Measurements from ENCODE around the gene TMC1.
"Not testable (repeated sequence)": the region's sequence is repeated elsewhere in the genome, so short reads cannot be mapped to it uniquely, and the experiment has no call there.

The TMC1 gene

DNA sequence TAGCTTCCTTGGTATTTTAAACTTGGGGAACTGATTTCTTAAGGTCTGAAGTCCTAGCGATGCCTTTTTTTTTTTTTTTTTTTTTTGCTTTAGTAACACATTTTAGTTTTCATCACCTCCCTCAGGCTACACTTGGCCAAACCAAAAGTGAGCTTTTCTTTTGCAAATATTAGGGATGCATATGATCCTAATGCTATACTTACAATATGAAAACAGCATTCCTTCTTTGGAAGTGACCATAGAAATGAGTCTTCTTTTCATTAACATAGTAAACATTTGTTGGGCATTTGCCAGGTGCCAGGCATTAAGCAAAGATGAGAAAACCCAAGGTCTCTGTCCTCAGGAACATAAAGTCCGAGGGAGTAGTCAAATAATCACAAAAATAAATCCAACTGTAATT is 241.6 kb downstream of the TMC1 start:
- no peak for DNase-seq (ENCODE audit: low spot score)

DNA sequence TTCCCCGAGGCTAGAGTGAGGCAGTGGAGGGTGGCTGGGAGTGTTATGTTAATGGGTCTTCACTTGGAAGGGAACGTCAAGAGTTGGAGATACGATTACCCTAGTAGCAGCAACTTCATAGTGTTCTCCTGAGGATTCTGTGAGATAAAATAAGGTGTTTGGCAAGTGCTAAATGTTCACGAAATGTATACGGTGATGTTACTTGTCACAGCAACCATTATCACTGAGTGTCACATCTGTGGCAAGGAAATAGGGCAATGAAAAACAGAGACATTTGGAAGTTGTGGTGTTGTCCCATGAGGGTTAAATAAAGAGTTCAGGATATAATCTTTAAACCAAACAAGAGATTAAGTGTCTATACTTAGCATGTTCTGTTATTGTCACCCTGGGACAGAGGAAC is 248.1 kb downstream of the TMC1 start:
- no peak for DNase-seq (ENCODE audit: low spot score)

DNA sequence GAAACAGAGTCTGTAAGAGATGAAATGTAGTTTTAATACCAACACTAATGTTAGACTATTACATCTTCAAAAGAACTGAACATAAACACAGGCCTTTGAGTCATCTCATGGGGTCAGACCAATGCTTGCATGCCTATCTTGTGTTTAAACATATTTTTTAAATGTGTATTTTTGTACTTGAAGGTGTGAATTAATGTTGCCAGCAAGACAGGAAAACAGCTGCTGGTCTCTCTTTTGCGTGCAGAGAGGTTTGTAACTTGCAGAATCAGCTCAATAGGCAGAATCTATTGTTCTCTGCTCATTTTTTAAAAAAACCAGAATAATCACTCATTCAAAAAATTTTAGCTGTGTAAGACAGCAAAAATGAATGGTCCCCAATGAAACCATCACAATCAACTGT is 251.3 kb downstream of the TMC1 start:
- DNase-seq (ENCODE audit: low spot score), result no peak

DNA sequence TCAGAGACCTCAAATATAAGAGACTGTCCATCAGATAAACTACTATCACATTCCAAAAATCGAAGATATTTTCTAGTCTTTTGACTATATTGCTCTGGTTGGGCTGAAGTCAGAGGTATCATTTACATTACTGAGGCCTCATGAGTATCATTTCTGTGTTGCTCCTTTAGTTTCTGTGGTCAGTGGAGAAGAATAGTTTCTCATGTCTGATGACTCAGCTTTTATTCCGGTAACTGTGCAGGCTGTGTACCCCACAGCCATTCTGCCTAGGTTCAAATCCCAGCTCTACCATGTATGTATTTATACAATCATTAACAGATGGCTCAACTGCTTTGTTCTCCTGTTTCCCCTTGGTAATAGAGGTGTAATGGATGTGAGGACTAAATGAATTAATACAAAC is 252.2 kb downstream of the TMC1 start:
- no peak for DNase-seq (ENCODE audit: low spot score)

DNA sequence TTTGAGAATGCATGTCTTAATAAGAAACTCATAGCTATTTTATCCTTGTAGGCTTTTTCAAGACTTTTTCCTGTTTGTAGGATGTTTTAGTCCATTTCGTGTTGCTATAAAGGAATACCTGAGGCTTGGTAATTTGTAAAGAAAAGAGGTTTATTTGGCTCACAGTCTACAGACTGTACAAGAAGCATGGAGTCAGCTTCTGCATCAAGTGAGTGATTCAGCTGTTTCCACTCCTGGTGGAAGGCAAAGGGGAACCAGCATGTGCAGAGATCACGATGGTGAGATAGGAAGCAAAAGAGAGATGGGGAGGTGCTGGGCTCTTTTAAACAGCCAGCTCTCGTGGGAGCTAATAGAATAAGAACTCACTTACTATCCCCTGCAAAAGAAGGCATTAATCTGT is 254.2 kb downstream of the TMC1 start:
- no peak for DNase-seq (ENCODE audit: low spot score)

DNA sequence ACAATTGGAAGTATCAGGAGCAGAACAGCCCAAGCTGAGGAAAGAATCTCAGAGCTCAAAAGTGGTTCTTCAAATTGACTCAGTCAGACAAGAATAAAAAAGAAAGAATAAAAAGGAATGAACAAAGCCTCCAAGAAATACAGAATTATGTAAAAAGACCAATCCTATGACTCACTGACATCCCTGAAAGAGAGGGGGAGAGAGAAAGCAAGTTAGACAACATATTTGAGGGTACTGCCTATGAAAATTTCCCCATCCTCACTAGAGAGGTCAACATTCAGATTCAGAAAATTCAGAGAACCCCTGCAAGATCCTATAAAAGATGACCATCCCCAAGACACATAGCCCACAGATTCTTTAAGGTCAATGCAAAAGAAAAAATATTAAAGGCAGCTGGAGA is 258.2 kb downstream of the TMC1 start:
- no peak for DNase-seq (ENCODE audit: low spot score)

DNA sequence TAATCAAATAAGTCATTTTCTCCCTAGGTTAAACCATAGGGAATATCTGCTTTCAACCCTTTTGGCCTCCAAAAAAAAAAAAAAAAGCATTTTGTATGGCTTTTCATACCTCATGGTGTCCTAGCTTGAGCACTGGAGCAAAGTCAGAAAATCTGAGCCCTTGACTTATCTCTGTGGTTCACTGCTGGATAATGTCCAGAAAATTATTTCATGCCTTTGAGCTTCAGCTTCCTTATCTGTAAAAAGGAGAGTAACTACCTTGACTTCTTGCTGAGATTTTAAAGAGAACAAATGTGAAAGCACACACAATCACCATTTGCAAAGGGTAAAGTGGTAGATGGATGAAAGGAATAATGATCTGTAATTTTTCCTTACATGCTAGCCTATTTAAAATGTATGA is 265.5 kb downstream of the TMC1 start:
- DNase-seq (ENCODE audit: low spot score), result no peak

DNA sequence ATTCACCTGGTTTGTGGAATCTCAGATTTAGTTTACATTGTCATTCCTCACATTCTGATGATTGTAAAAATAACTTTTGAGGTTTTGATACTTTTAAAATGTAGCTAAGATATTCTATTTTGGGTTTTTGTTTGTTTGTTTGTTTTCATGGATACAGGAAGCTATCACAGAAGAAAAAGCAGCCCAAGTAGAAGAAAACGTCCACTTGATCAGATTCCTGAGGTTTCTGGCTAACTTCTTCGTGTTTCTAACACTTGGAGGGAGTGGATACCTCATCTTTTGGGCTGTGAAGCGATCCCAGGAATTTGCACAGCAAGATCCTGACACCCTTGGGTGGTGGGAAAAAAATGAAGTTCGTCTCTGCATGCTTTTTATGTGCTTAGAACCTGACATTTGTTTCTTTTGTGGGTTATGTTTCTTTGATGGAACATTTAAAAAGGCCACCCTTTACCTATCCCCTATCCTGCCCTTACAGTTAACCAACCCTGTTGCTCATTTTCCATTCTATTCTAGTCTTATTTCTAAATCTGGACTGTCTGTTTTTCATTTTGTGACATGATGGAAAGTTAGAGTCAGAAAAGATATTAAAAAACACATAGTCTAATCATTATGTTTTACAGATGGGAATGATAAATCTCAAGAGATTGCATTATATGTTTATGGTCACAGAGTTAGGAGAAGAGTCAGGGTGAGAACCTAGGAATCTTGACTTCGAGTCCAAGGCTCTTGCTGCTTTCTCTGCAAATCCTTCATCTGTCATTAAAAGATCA is 267.7 kb downstream of the TMC1 start:
- DNase-seq (ENCODE audit: low spot score), result no peak

DNA sequence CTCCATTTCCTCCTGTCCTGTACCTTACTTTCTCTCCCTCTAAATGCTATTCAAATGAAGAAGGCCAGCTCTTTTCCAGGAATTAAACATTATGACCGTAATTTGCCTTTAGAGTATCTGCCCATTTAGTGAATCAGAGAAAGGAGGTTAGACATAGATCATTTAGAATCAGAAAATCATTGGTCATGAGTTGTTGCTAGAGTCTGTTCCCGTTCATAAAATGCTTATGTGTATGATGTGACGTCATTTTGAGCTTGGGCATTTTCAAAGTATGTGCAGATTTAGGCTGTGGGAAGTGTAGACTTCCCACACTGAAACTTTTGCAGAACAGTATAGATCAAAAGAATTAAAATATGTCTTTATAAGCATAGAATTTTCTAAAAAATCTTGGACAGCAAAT is 268.5 kb downstream of the TMC1 start:
- DNase-seq (ENCODE audit: low spot score), result no peak

DNA sequence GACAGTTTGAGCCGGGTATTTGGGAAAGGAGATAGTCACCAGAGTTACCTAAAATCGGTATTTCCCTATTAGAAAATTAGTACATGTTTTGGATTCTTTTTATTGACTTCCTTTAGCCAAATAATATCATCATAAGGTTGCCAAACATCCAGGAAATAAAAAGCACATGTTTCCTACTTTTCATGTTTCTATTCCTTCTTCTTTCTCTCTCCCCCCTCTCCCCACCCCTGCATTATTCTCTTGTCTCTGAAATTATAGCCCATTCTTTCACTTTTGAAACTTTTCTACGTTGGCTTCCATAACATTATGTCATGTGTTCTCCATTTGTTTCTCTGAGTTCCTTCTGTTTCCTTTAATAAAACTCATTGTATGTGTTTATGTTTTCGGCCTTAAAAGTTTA is 269.6 kb downstream of the TMC1 start:
- no peak for DNase-seq (ENCODE audit: low spot score)

DNA sequence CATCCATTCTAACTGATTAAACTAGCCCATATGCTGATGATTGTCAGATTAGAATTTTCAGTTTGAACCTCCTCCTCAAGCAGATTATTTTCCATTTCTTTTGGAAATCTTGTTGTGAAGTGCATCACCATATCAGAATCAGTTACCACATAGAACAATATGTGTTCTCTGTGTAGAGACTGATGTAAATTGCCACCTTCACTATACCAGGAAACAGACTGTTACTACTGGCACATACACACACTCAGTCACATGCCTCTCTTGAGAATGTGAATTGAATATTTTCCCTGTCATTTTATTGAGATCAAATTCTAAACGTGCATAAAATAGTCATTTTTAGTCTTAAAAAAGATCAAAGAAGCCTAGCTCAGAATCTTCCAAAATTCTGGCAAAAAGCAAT is 270.0 kb downstream of the TMC1 start:
- DNase-seq (ENCODE audit: low spot score), result no peak

DNA sequence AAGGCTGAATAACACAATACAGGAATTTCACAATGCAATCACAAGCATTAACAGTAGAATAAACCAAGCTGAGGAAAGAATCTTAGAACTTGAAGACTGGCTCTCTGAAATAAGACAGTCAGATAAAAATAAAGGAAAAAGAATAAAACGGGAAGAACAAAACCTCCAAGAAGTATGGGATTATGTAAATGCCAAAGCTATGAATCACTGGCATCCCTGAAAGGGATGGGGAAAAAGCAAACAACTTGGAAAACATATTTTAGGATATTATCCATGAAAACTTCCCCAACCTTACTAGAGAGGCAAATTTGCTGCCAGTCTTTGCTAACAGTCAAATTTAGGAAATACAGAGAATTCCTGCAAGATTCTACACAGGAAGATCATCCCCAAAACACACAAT is 273.5 kb downstream of the TMC1 start:
- no peak for DNase-seq (ENCODE audit: low spot score)

DNA sequence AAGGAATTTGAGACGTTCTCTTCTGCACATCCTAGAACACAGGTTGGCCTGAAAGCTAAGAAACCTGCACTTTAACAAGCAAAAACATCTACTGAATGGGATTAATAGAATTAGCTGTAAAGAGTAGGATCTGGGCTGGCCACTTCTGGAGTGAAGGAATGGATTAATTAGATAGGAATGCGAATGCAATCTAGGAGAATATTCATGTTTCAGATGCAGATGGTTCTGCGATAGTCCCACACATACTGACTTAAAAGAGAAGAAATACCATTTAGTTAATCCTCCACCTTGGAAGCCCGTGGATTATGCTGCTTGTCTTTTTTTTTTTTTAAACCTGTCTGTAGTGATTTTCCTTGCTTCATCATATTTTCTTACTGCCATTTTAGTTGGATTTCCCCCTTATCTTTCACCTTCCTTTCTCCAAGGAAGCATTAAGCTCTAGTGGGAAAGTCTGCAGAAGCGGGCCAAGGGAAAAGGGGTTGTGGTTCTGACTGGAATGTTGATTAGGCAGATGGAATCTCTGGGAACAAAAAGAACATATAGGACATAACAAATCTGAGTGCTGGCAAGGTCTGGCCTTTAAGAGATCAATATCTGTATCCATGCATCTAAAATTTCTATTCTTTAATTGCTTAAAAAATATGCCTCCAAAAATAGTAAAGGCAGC is 279.1 kb downstream of the TMC1 start:
- DNase-seq (ENCODE audit: low spot score), result no peak

DNA sequence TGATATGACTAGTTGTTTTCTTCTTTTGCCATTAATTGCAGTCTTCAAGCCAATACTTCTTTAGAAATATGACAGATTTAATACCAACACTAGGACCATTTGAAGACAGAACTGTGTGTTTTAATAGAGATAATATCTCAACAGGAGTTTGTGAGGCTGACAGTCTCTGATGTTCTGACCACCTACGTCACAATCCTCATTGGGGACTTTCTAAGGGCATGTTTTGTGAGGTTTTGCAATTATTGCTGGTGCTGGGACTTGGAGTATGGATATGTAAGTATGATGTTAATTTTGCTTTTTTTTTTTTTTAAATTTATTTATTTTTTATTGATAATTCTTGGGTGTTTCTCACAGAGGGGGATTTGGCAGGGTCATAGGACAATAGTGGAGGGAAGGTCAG is 283.8 kb downstream of the TMC1 start:
- no peak for DNase-seq (ENCODE audit: low spot score)

DNA sequence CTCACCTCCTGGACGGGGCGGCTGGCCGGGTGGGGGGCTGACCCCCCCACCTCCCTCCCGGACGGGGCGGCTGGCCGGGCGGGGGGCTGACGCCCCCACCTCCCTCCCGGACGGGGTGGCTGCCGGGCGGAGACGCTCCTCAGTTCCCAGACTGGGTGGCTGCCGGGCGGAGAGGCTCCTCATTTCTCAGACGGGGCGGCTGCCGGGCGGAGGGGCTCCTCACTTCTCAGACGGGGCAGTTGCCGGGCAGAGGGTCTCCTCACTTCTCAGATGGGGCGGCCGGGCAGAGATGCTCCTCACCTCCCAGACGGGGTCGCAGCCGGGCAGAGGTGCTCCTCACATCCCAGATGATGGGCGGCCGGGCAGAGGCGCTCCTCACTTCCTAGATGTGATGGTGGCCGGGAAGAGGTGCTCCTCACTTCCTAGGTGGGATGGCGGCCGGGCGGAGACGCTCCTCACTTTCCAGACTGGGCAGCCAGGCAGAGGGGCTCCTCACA is 285.0 kb downstream of the TMC1 start:
- not testable (repeated sequence) for DNase-seq (ENCODE audit: low spot score)

DNA sequence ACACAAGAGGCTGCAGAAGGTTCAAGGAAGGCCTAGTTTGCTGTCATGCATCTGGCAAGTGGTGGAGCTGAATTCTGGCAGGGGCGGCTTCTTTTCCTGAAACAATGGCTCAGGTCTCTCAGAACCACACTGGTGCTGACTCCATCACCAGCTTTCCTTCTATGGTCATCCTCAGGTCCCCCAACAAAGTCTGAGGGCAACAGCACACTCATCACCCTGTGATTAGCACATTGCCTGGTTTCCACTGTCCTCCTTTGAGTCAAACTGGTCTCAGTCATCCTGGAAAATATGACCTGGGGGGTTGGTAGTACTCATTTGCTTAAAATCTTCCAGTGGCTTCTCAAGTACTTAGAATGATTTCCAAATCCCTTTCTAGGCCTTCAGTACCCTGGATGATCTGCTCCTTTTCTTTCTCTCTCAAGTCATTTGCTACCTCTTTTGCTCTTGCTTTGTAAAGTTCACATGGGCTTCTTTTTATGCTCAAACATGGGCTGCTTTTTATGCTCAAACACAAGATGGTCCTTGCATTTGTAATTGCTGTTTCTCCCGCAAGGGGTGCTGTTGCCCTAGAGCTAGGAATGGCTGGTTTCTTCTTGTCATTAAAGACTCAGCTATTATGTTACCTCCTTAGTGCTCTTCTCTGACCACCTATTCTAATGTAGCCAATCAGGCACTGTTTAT is 286.5 kb downstream of the TMC1 start:
- DNase-seq (ENCODE audit: low spot score), result no peak

DNA sequence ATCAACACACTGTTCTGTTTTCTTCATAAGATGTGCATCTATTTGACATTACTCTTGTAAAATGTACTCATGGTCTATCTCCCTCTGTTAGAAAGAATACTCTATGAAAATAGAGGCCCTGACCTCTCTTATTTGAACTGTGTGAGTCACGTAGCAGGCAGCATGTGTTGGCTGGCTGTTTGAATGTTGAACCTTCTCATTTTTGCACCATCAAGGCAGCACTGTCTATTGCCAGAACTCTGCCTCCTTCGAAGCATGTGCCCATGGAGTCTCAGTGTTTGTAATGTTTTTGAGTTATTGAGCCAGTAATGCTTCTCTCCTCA is 287.0 kb downstream of the TMC1 start:
- no peak for DNase-seq (ENCODE audit: low spot score)

DNA sequence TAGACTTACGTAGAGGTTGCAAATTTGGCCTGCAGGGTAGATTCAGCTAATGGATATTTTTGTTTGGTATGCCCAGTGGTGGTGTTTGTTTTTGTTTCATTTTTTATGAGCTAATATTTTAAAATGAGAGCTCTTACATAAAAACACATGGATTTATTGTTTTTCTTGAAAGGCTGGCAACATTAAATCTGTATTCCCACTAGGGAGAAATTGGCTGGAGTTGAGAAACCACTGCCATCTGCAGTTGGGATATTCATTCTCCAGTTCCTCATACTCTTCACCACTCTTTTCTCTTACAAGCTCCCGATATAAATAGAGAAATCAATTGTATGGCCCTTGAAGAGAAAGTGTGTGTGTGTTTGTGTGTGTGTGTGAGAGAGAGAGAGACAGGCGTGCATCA is 288.2 kb downstream of the TMC1 start:
- no peak for DNase-seq (ENCODE audit: low spot score)

DNA sequence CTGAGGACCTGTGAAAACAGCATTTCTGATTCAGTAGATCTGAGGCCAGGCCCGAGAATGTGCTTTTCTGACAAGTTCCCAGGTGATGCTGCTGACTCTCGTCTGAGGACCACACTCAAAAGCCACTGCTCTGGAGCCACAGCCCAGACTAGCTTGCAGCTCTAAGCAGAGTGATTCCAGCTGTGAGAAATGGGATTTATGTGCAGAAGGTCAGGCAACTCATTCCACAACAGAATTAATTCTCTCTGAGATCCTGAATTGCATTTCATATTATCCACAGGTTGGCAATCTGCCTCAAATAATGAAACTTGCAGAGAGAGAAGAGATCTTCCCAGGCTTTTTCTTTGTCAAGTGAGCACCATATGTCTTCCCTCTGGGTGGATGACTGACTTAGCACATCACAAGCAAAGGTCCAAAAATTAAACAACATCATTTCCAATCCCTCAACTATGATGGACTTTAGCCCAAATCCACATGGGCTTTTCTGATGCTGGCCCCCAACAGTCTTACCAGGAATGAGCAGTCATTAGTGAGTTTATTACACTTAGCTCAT is 291.2 kb downstream of the TMC1 start:
- no peak for DNase-seq (ENCODE audit: low spot score)

DNA sequence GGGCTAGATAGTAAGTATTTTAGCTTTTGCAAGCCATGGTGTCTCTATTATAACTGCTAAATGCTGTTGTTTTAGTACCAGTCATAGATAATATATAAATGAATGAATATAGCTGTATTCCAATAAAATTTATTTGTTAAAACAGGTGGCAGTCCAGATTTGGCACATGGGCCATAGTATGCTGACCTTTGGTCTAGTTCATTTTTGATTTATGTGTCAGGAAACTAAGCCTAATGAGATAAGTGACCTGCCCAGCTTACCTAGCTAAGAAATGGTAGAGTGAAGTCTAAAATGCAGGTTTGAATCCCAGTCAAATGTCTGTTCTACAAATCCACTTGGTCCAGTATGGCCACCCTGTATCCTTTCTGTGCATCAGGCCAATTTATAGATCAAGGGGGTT is 292.1 kb downstream of the TMC1 start:
- DNase-seq (ENCODE audit: low spot score), result no peak

DNA sequence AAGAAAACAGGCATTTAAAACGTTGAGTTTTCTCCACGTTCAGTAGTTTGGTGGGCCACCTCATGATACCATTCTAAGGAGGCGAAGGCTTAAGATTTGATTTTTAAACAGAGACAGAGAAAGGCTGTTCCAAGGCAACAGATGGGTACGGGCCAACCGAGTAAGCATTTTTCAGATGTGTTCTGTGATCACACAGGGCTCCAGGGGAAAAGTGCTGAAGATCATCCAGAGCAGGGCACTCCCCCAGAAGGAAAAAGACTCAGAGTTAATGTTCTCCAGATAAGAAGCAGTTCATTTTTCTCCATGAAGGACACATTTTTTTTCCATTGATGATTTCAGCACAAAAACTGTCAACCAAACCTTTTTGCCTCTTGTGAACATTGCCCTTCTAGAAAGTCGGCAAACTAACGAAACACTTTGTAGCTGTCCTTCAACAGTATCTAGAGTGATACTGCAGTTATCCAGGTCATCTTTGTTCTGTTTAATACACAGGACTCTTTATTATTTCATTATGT is 292.7 kb downstream of the TMC1 start:
- no peak for DNase-seq (ENCODE audit: low spot score)

DNA sequence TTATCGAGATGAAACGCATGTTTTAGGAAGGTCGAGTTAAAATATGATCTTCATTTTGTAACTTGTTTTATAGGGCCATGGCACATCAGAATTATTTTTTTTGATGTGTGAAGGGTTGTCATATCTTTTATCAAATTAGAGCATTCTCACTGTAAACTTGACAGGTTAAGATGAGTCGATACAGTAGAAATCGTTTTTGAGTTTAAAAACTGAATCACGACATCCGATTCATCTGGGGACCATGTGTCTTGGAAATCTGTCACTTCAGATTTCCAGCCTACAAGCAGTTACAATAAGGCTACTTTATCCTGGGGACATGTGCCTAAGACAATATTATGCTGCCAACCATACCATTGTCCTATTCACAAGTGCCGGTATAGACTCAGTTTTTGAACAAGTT is 295.3 kb downstream of the TMC1 start:
- no peak for DNase-seq (ENCODE audit: low spot score)

DNA sequence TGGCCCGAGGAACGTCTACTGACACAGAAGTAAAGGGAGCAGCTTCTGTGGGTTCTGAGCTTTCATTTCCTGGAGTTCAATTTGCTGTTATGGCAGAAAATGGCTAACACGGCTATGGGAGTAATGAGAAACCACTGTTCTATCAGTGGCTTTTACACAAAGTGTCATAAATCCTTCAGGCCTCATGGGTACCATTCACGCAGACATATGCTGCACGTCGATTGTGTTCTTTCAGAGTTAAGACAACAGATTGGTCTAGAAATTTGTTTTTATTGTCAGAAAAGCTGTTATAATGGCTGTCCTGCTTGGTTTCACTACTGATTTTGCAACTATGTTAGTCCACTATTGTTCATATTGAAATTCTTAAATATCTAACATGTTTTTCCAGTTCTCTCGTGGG is 296.0 kb downstream of the TMC1 start:
- DNase-seq (ENCODE audit: low spot score), result no peak
